PC-3 (cell line): ENCODE measurements around the gene TMBIM1. TPM values are rescaled to one million over a fixed set of nuclear protein-coding genes. Genes with fewer than 3 reads are reported as not detected.
A peak's percentile ranks its signal among the peaks of the same experiment; 100 is the strongest.

Experiments used
- ATAC-seq: fragments of 200-7000 bp; cut with Tn5 transposase; 2 replicates; pipeline ENCODE4 v1.9.1; 2020; ENCODE audit warnings: mild to moderate bottlenecking, moderate library complexity
- BruUV-seq: library from RNA; stranded (reverse); fragments of 400-500 nt; replicated peaks from 2 replicates; lab custom pipeline; 2021; lab: Mats Ljungman, UMichigan
- CTCF ChIA-PET: fragments of 300-600 bp; sonication (Branson Sonifier 250); formaldehyde crosslinking; loops from one replicate; lab custom pipeline; 2022; ENCODE audit warnings: antibody characterized with exemption; lab: Charles Lee
- POLR2A ChIA-PET: fragments of 300-600 bp; sonication (Branson Sonifier 250); formaldehyde crosslinking; loops from one replicate; lab custom pipeline; 2022; ENCODE audit warnings: antibody characterized with exemption; ENCODE audit not compliant: unreplicated experiment; lab: Charles Lee
- DNase-seq: peaks from one replicate; pipeline ENCODE4 v3.0.0-alpha.2; 2015
- H2AFZ ChIP-seq: fragments of 300-600 bp; sonication (generic); 2 replicates; pipeline ENCODE4 v1.6.0; 2016; ENCODE audit warnings: antibody characterized with exemption, low read length
- H3F3A ChIP-seq: fragments of 300-600 bp; sonication (generic); one replicate; pipeline ENCODE4 v1.6.0; 2017; ENCODE audit warnings: antibody characterized with exemption, low read length, control low read depth, mild to moderate bottlenecking; ENCODE audit not compliant: unreplicated experiment
- H3K27ac ChIP-seq: fragments of 300-600 bp; sonication (generic); 2 replicates; pipeline ENCODE4 v1.5.1; 2016; ENCODE audit warnings: mild to moderate bottlenecking, low read length
- H3K27me3 ChIP-seq: fragments of 300-600 bp; sonication (generic); 2 replicates; pipeline ENCODE4 v1.6.1; 2016; ENCODE audit warnings: low read length, mixed read lengths
- H3K36me3 ChIP-seq: fragments of 300-600 bp; sonication (generic); 2 replicates; pipeline ENCODE4 v1.6.1; 2016; ENCODE audit warnings: low read depth, mixed run types, low read length, mixed read lengths
- H3K4me1 ChIP-seq: fragments of 300-600 bp; sonication (generic); 2 replicates; pipeline ENCODE4 v1.5.1; 2016; ENCODE audit warnings: low read length; ENCODE audit not compliant: insufficient read depth
- H3K4me2 ChIP-seq: fragments of 300-600 bp; sonication (generic); 2 replicates; pipeline ENCODE4 v1.6.0; 2016; ENCODE audit warnings: low read length
- H3K4me3 ChIP-seq: fragments of 300-600 bp; sonication (generic); 2 replicates; pipeline ENCODE4 v1.5.1; 2016; ENCODE audit warnings: mild to moderate bottlenecking, low read length, mixed read lengths
- H3K79me2 ChIP-seq: fragments of 300-600 bp; sonication (generic); 2 replicates; pipeline ENCODE4 v1.6.1; 2017; ENCODE audit warnings: low read length, mixed read lengths
- H3K9ac ChIP-seq: fragments of 300-600 bp; sonication (generic); 2 replicates; pipeline ENCODE4 v1.6.0; 2016; ENCODE audit warnings: mild to moderate bottlenecking, low read length
- H3K9me2 ChIP-seq: fragments of 300-600 bp; sonication (generic); replicated peaks from 2 replicates; pipeline ENCODE4 v1.6.1; 2016; ENCODE audit warnings: mixed run types, low read length, mixed read lengths
- H3K9me3 ChIP-seq: fragments of 300-600 bp; sonication (generic); 2 replicates; pipeline ENCODE4 v1.6.1; 2016; ENCODE audit warnings: low read length, mixed read lengths
- H4K20me1 ChIP-seq: fragments of 300-600 bp; sonication (generic); 2 replicates; pipeline ENCODE4 v1.6.1; 2016; ENCODE audit warnings: low read length, mixed read lengths
- EZH2 ChIP-seq: fragments of 300-600 bp; sonication (generic); IDR thresholded peaks from one replicate; pipeline ENCODE4 v1.6.1; 2017; ENCODE audit warnings: antibody characterized with exemption, mild to moderate bottlenecking, low read length; ENCODE audit not compliant: unreplicated experiment
- EZH2phosphoT487 ChIP-seq: fragments of 300-600 bp; sonication (generic); IDR thresholded peaks from 2 replicates; pipeline ENCODE4 v1.6.1; 2018; ENCODE audit warnings: mild to moderate bottlenecking, antibody characterized with exemption, low read length, borderline replicate concordance
- intact Hi-C: fragments of 100-400 bp; cut with micrococcal nuclease; formaldehyde crosslinking; loops from 2 replicates; pipeline ENCODE4 v1.9.0; 2023
- total RNA-seq: library from RNA; depleted of rRNA; stranded (reverse); fragments of >200 nt; gene quantifications from 2 replicates; pipeline ENCODE4 v1.2.3, GENCODE V29; 2014
- TF ChIP-seq, protein P1 (sequence below): fragments of 300-600 bp; sonication (generic); conservative IDR thresholded peaks from 2 replicates; pipeline ENCODE4 v1.5.1; 2017; ENCODE audit warnings: antibody characterized with exemption, low read depth, mild to moderate bottlenecking, low read length

Gene TMBIM1
- total RNA-seq, 1 experiment from 2014 or later, result 45.0 TPM

- H3K4me3 ChIP-seq, result peak overlapping the region; percentile 75
- ChIA-PET POLR2A (no interaction called here), CTCF (interaction anchor here (0.6 kb wide), 1 partner anchor 33 kb away, joined by 6 read pairs; the partner anchor contains the start of gene CATIP)
- H3K27ac ChIP-seq, result peak overlapping the region; percentile 50
- no peaks in the 10 kb centered on the region for H3F3A ChIP-seq
- intact Hi-C loops, result no loop called here
- no peaks in the 10 kb centered on the region for H3K36me3 ChIP-seq
- ATAC-seq, result peak; percentile 60
- H4K20me1 ChIP-seq, result no peaks in the 10 kb centered on the region
- peak overlapping the region; percentile 85 for H2AFZ ChIP-seq
- peak; percentile 73 for DNase-seq
- H3K9me3 ChIP-seq, result no peaks in the 10 kb centered on the region
- peak overlapping the region; percentile 51 for H3K9ac ChIP-seq
- BruUV-seq, result TSS peak; percentile 62
- TF ChIP-seq, protein P1, sequence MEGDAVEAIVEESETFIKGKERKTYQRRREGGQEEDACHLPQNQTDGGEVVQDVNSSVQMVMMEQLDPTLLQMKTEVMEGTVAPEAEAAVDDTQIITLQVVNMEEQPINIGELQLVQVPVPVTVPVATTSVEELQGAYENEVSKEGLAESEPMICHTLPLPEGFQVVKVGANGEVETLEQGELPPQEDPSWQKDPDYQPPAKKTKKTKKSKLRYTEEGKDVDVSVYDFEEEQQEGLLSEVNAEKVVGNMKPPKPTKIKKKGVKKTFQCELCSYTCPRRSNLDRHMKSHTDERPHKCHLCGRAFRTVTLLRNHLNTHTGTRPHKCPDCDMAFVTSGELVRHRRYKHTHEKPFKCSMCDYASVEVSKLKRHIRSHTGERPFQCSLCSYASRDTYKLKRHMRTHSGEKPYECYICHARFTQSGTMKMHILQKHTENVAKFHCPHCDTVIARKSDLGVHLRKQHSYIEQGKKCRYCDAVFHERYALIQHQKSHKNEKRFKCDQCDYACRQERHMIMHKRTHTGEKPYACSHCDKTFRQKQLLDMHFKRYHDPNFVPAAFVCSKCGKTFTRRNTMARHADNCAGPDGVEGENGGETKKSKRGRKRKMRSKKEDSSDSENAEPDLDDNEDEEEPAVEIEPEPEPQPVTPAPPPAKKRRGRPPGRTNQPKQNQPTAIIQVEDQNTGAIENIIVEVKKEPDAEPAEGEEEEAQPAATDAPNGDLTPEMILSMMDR, result no peak
- TF ChIP-seq EZH2 (no peak), EZH2phosphoT487 (no peak)
- H3K27me3 ChIP-seq, result no peaks in the 10 kb centered on the region
- H3K9me2 ChIP-seq, result no peaks in the 10 kb centered on the region
- H3K4me2 ChIP-seq, result peak overlapping the region; percentile 93
- peaks cover 10% of the 10 kb centered on the region for H3K4me1 ChIP-seq
- no peaks in the 10 kb centered on the region for H3K79me2 ChIP-seq
These were observed 31.5 kb upstream of the TMBIM1 start for GRCh38 chr2:218323526-218324472.

DNA sequence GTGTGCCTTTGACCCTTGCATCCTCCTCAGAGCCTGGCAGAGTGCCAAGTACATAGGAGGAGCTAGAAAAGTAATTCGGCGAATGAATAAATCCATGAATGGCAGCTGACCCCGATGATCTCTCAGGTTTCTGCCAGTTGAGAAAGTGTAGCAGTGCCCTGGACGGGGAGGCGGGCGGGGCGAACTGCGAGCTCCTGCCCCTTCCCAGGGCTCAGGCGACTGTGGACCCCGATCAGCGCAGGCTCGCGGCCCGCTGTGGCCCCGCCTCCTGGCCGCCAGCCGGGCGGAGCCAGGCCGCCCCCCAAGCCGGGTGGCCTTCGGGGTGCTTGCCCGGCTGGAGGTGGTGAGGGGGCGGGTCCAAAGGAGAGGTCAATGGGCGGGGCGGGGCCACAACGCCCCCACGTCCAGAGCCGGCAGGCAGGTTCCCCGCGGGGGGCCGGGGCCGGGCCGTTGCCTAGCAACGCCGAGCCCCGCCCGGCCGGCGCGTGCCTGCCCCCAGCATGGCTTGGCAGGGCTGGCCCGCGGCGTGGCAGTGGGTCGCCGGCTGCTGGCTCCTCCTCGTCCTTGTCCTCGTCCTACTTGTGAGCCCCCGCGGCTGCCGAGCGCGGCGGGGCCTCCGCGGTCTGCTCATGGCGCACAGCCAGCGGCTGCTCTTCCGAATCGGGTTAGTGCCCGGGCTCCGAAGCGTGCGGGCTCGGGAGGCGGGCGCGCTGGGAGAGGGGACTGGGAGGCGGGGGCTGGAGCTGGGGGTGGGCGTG lies 30.6 kb upstream of the TMBIM1 start:
- H3K9me2 ChIP-seq, result no peaks in the 10 kb centered on the region
- ATAC-seq (peak; percentile 76), DNase-seq (peak; percentile 54)
- no peaks in the 10 kb centered on the region for H3F3A ChIP-seq
- no peaks in the 10 kb centered on the region for H3K79me2 ChIP-seq
- peak overlapping the region; percentile 93 for H3K4me2 ChIP-seq
- TF ChIP-seq, protein P1, result no peak
- TF ChIP-seq EZH2phosphoT487, result no peak
- TF ChIP-seq EZH2, result no peak
- no peaks in the 10 kb centered on the region for H4K20me1 ChIP-seq
- no peak overlapping the region for H3K27ac ChIP-seq
- ChIA-PET CTCF (interaction anchor here (0.6 kb wide), 1 partner anchor 34 kb away, joined by 6 read pairs; the partner anchor contains the start of gene CATIP), POLR2A (no interaction called here)
- H3K4me1 ChIP-seq, result peaks cover 10% of the 10 kb centered on the region
- no peaks in the 10 kb centered on the region for H3K9me3 ChIP-seq
- no peaks in the 10 kb centered on the region for H3K27me3 ChIP-seq
- no TSS peak for BruUV-seq
- peak overlapping the region; percentile 75 for H3K4me3 ChIP-seq
- peak overlapping the region; percentile 51 for H3K9ac ChIP-seq
- no peaks in the 10 kb centered on the region for H3K36me3 ChIP-seq
- intact Hi-C loops, result no loop called here
- H2AFZ ChIP-seq, result peak overlapping the region; percentile 85
